Osteoblast (primary cell): ENCODE measurements around the gene SKIC2. TPM values are rescaled to one million over a fixed set of nuclear protein-coding genes. Genes with fewer than 3 reads are reported as not detected.
"Not testable (repeated sequence)": the region's sequence is repeated elsewhere in the genome, so short reads cannot be mapped to it uniquely, and the experiment has no call there.

Experiments
- DNase-seq: peaks from one replicate; pipeline ENCODE4 v3.0.0; 2011; ENCODE audit warnings: low spot score, mixed read lengths; ENCODE audit not compliant: insufficient read length; ENCODE audit errors: missing footprints
- H2AFZ ChIP-seq: 2 replicates; pipeline ENCODE4 v1.6.0; 2011; ENCODE audit warnings: mild to moderate bottlenecking, low read length
- H3K27ac ChIP-seq: 2 replicates; pipeline ENCODE4 v1.5.1; 2011; ENCODE audit warnings: mild to moderate bottlenecking, low read depth, low read length, moderate library complexity
- H3K27me3 ChIP-seq: 2 replicates; pipeline ENCODE4 v1.6.0; 2012; ENCODE audit warnings: mild to moderate bottlenecking, control low read depth, inconsistent platforms, low read length, moderate library complexity; ENCODE audit not compliant: insufficient read depth
- H3K36me3 ChIP-seq: 2 replicates; pipeline ENCODE4 v1.5.1; 2011; ENCODE audit warnings: mild to moderate bottlenecking, low read length, control low read depth, moderate library complexity; ENCODE audit not compliant: insufficient read depth
- H3K4me1 ChIP-seq: 2 replicates; pipeline ENCODE4 v1.5.1; 2011; ENCODE audit warnings: mild to moderate bottlenecking, low read length, control low read depth, moderate library complexity; ENCODE audit not compliant: insufficient read depth
- H3K4me2 ChIP-seq: 2 replicates; pipeline ENCODE4 v1.6.0; 2011; ENCODE audit warnings: mild to moderate bottlenecking, low read length; ENCODE audit not compliant: insufficient read depth
- H3K4me3 ChIP-seq: fragments of 200-600 bp; sonication (generic); 3 replicates; pipeline ENCODE4 v1.5.1; 2012; ENCODE audit warnings: mild to moderate bottlenecking, low read length, inconsistent platforms; ENCODE audit not compliant: insufficient read depth
- H3K79me2 ChIP-seq: 2 replicates; pipeline ENCODE4 v1.6.0; 2012; ENCODE audit warnings: mild to moderate bottlenecking, low read length, control low read depth, inconsistent platforms; ENCODE audit not compliant: insufficient read depth
- H3K9me3 ChIP-seq: 2 replicates; pipeline ENCODE4 v1.5.1; 2011; ENCODE audit warnings: low read depth, low read length, control low read depth
- H4K20me1 ChIP-seq: 2 replicates; pipeline ENCODE4 v1.6.0; 2012; ENCODE audit warnings: mild to moderate bottlenecking, low read length, control low read depth; ENCODE audit not compliant: insufficient read depth
- total RNA-seq: library from RNA; depleted of rRNA; stranded (reverse); fragments of >200 nt; gene quantifications from 2 replicates; pipeline ENCODE4 v1.2.3, GENCODE V29; 2012
- TF ChIP-seq, protein P1 (sequence below): IDR thresholded peaks from 2 replicates; pipeline ENCODE4 v1.5.1; 2011; ENCODE audit warnings: mild to moderate bottlenecking, low read depth, low read length, moderate library complexity; ENCODE audit errors: extremely low read depth

Gene SKIC2
- total RNA-seq, 1 donor, result 42.0 TPM

- Histone ChIP-seq H3K27me3 (no peaks in the 10 kb centered on the region), H3K36me3 (peaks cover 8% of the 10 kb centered on the region), H2AFZ (no peak overlapping the region), H3K4me2 (no peak overlapping the region), H3K79me2 (peaks cover 13% of the 10 kb centered on the region), H3K27ac (no peak overlapping the region), H4K20me1 (peaks cover 2% of the 10 kb centered on the region), H3K4me3 (no peak overlapping the region), H3K9me3 (no peaks in the 10 kb centered on the region), H3K4me1 (no peaks in the 10 kb centered on the region)
- TF ChIP-seq, protein P1, sequence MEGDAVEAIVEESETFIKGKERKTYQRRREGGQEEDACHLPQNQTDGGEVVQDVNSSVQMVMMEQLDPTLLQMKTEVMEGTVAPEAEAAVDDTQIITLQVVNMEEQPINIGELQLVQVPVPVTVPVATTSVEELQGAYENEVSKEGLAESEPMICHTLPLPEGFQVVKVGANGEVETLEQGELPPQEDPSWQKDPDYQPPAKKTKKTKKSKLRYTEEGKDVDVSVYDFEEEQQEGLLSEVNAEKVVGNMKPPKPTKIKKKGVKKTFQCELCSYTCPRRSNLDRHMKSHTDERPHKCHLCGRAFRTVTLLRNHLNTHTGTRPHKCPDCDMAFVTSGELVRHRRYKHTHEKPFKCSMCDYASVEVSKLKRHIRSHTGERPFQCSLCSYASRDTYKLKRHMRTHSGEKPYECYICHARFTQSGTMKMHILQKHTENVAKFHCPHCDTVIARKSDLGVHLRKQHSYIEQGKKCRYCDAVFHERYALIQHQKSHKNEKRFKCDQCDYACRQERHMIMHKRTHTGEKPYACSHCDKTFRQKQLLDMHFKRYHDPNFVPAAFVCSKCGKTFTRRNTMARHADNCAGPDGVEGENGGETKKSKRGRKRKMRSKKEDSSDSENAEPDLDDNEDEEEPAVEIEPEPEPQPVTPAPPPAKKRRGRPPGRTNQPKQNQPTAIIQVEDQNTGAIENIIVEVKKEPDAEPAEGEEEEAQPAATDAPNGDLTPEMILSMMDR, result no peak
- peak; percentile 34 for DNase-seq
Observed at GRCh38 chr6:31978831-31979230, 19.9 kb downstream of the SKIC2 start.

GRCh38 chr6:31979238-31979898 lies 20.4 kb downstream of the SKIC2 start:
- peaks cover 9% of the 10 kb centered on the region for H3K79me2 ChIP-seq
- H2AFZ ChIP-seq, result no peak overlapping the region
- H3K4me1 ChIP-seq, result no peaks in the 10 kb centered on the region
- DNase-seq, result peak; percentile 13
- peaks cover 2% of the 10 kb centered on the region for H4K20me1 ChIP-seq
- TF ChIP-seq, protein P1, result no peak
- H3K9me3 ChIP-seq, result no peaks in the 10 kb centered on the region
- H3K4me2 ChIP-seq, result no peak overlapping the region
- H3K27me3 ChIP-seq, result no peaks in the 10 kb centered on the region
- H3K36me3 ChIP-seq, result peaks cover 8% of the 10 kb centered on the region
- no peak overlapping the region for H3K27ac ChIP-seq
- H3K4me3 ChIP-seq, result no peak overlapping the region

DNA sequence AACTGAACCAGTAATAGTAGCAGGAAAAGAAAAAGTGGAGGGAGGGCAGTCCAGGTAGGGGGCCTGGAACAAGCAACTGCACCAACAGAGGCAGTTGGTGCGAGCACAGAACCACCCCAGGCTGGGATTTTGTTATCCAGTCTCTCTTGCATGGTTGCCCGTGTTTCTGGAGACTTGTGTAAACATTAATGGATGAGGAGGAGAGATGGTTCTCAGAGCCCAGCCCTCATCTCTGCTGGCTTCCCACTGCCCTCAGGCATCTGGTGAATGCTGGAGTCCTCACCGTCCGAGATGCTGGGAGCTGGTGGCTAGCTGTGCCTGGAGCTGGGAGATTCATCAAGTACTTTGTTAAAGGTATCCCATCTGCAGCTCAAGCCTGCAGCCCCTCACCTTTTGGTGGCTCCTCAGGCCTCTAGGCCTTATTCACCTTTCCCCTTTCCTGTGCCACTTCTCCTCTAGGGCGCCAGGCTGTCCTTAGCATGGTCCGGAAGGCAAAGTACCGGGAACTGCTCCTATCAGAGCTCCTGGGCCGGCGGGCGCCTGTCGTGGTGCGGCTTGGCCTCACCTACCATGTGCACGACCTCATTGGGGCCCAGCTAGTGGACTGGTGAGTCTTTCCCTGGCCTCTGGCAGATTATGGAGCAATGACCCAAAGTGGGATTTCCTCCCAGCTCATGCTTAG lies 21.4 kb downstream of the SKIC2 start:
- not testable (repeated sequence) for H3K4me2 ChIP-seq, H3K4me1 ChIP-seq, H3K79me2 ChIP-seq, H3K4me3 ChIP-seq, H3K27me3 ChIP-seq, H3K36me3 ChIP-seq, H4K20me1 ChIP-seq, H2AFZ ChIP-seq, H3K9me3 ChIP-seq, H3K27ac ChIP-seq
- peak; percentile 85 for DNase-seq

DNA sequence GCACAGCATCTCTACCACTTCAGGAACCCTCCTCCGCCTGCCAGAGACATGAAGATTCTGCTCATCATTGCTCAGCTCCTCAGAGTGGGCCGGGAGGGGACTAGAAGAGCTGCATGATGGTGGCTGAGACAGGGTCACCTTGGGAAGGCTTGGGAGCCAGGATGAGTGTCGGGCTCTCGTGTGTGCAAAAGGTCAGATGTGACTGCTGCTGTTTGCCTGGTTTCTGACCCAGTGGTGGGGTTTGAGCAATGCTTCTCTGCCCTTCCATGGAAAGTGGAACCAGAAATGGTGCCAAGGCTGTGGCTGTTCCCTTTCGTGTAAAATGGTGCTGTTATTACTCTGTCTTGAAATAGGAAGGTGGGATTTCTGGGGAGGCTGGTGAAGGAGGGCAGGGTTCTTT lies 22.0 kb downstream of the SKIC2 start:
- DNase-seq, result not testable (repeated sequence)

DNA sequence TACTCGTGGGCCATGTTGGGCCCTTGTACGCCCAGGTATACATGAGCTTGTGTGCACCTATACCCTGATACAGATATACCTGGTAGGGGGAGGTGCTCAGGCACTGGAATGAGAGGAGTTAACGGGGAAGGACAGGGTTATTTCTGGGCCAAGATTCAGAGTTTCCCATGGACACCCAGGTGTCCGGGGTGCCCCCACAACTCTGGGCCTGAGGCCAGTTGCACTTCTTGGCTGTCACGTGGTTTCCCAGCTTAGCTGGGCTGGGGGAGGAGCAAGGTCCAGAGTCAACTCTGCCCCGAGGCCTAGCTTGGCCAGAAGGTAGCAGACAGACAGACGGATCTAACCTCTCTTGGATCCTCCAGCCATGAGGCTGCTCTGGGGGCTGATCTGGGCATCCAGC lies 22.8 kb downstream of the SKIC2 start, which contains the start of gene C4A:
Gene C4A, plus strand, starts transcription at position 314 of the 400 bp plus-strand sequence. Its CDS starts 51 bp downstream, at position 365.
- not testable (repeated sequence) for H3K27ac ChIP-seq, H3K27me3 ChIP-seq, H3K4me3 ChIP-seq, H4K20me1 ChIP-seq, H2AFZ ChIP-seq, H3K79me2 ChIP-seq, H3K4me1 ChIP-seq, H3K4me2 ChIP-seq, H3K36me3 ChIP-seq, DNase-seq, H3K9me3 ChIP-seq

More for the DNA sequence above, 22.0 kb downstream of the SKIC2 start:
- H4K20me1 ChIP-seq, H3K36me3 ChIP-seq, H3K27me3 ChIP-seq, H3K9me3 ChIP-seq, H3K4me3 ChIP-seq, H3K79me2 ChIP-seq, H3K4me2 ChIP-seq, H3K27ac ChIP-seq, H2AFZ ChIP-seq, H3K4me1 ChIP-seq: not testable (repeated sequence)

GRCh38 chr6:31989363-31989762 lies 30.4 kb downstream of the SKIC2 start:
- not testable (repeated sequence) for H2AFZ ChIP-seq, H3K79me2 ChIP-seq, H4K20me1 ChIP-seq, H3K4me1 ChIP-seq, H3K4me3 ChIP-seq, H3K27me3 ChIP-seq, H3K36me3 ChIP-seq, DNase-seq, H3K27ac ChIP-seq, H3K9me3 ChIP-seq, H3K4me2 ChIP-seq

DNA sequence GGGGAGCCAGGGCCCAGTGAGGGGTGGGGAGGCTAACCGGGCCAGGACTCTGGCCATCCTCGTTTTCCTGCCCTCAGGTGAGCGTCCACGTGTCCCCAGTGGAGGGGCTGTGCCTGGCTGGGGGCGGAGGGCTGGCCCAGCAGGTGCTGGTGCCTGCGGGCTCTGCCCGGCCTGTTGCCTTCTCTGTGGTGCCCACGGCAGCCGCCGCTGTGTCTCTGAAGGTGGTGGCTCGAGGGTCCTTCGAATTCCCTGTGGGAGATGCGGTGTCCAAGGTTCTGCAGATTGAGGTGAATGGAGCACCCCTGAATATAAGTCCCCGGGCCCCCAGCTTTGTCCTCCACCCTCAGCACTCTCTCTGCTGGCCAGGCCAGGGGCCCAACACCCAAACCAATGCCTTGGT lies 35.4 kb downstream of the SKIC2 start:
- not testable (repeated sequence) for H3K4me2 ChIP-seq, H4K20me1 ChIP-seq, H2AFZ ChIP-seq, H3K27ac ChIP-seq, H3K36me3 ChIP-seq, H3K4me3 ChIP-seq, H3K79me2 ChIP-seq, DNase-seq, H3K27me3 ChIP-seq, H3K4me1 ChIP-seq, H3K9me3 ChIP-seq
